Right cardiac atrium (tissue), 5 donors: ENCODE data around the gene DAG1. TPM values are rescaled to one million over a fixed set of nuclear protein-coding genes. Genes with fewer than 3 reads are reported as not detected.

Source experiments
- ATAC-seq, 2 donors: fragments of 200-7000 bp; cut with Tn5 transposase; one replicate each; pipeline versions ENCODE4 v1.8.0 to v1.9.1; 2020; ENCODE audit warnings: moderate library complexity in 2 of 2, mild to moderate bottlenecking in 1 of 2
- DNase-seq, 3 donors: peaks; one replicate each; pipeline ENCODE4 v3.0.0-alpha.2; 2020
- H3K27ac ChIP-seq: one replicate; pipeline ENCODE4 v1.5.1; 2013; ENCODE audit warnings: mild to moderate bottlenecking, low read length, control low read depth, moderate library complexity
- H3K27me3 ChIP-seq: one replicate; pipeline ENCODE4 v1.6.1; 2013; ENCODE audit not compliant: control insufficient read depth, insufficient read depth
- H3K4me1 ChIP-seq: one replicate; pipeline ENCODE4 v1.6.1; 2013; ENCODE audit warnings: low read length; ENCODE audit not compliant: control insufficient read depth, insufficient read depth
- H3K4me3 ChIP-seq: one replicate; pipeline ENCODE4 v1.5.1; 2013; ENCODE audit warnings: low read length, control low read depth
- H3K9me3 ChIP-seq: one replicate; pipeline ENCODE4 v1.6.1; 2013; ENCODE audit warnings: low read length; ENCODE audit not compliant: control insufficient read depth
- WGBS: extraction: QIAGEN DNeasy Blood & Tissue Kit; methylation state at CpG from one replicate; pipeline ENCODE4 v1.1.7; 2013; 5-methylcytosine and 5-hydroxymethylcytosine counted together
- intact Hi-C, 4 donors: fragments of 100-400 bp; cut with DNase I; formaldehyde crosslinking; loops; one replicate each; pipeline versions ENCODE4 v1.11.0 to v1.14.0; 2022 to 2023
- polyA plus RNA-seq: library from polyadenylated mRNA; stranded (reverse); fragments of 200-250 nt; gene quantifications from one replicate; pipeline ENCODE4 v1.2.3, GENCODE V29; 2013
- total RNA-seq, 4 donors: library from RNA; stranded (reverse); fragmentation: NEBNext Ultra II Directional; extraction: Animal tissue kit (Norgen Biotek cat#: 25700); gene quantifications; one replicate each; pipeline ENCODE4 v1.2.1, GENCODE V29; 2021
- donor health status: healthy with polysubstance abuse.
- donor health status: DM: no; HTN: yes; CAD: no.
- donor health status: DM: no; HTN: no; CAD: no.
- donor health status: DM: no; HTN: yes; CAD: no; lungs with severe emphysema.
- donor health status: DM: yes; HTN: yes; CAD: no.

The DAG1 gene
- total and polyA plus RNA-seq, 5 donors = 64.0 to 141 (median 120) TPM

DNA sequence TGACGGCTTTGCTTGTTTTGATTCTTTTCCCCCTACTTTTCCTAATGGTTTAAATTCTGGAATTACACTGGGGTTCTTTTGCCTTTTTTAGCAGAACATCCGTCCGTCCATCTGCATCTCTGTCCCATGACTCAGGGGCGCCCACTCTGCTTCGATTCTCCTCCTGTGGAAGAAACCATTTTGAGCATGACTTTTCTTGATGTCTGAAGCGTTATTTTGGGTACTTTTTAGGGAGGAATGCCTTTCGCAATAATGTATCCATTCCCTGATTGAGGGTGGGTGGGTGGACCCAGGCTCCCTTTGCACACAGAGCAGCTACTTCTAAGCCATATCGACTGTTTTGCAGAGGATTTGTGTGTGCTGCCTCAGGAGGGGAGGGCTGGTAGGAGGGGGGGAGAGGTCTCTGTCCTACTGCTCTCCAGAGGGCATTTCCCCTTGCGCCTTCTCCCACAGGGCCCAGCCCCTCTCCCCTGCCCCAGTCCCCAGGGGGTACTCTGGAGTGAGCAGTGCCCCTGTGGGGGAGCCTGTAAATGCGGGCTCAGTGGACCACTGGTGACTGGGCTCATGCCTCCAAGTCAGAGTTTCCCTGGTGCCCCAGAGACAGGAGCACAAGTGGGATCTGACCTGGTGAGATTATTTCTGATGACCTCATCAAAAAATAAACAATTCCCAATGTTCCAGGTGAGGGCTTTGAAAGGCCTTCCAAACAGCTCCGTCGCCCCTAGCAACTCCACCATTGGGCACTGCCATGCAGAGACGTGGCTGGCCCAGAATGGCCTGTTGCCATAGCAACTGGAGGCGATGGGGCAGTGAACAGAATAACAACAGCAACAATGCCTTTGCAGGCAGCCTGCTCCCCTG, 64.7 kb downstream of the DAG1 start:
- peaks cover 8% of the 10 kb centered on the region for H3K4me1 ChIP-seq
- WGBS = 82% methylated on average over 14 of the region's 14 CpGs
- H3K9me3 ChIP-seq = no peaks in the 10 kb centered on the region
- no peak overlapping the region for H3K4me3 ChIP-seq
- no peaks in the 10 kb centered on the region for H3K27me3 ChIP-seq
- DNase-seq = no peak
- no peak overlapping the region for H3K27ac ChIP-seq
- intact Hi-C loops = loop anchor here in 2 of 4 donors (5.0 kb wide), 1 partner anchor 137 kb away; the partner anchor contains the start of gene APEH (in 2 of the 2)
- no peak for ATAC-seq

DNA sequence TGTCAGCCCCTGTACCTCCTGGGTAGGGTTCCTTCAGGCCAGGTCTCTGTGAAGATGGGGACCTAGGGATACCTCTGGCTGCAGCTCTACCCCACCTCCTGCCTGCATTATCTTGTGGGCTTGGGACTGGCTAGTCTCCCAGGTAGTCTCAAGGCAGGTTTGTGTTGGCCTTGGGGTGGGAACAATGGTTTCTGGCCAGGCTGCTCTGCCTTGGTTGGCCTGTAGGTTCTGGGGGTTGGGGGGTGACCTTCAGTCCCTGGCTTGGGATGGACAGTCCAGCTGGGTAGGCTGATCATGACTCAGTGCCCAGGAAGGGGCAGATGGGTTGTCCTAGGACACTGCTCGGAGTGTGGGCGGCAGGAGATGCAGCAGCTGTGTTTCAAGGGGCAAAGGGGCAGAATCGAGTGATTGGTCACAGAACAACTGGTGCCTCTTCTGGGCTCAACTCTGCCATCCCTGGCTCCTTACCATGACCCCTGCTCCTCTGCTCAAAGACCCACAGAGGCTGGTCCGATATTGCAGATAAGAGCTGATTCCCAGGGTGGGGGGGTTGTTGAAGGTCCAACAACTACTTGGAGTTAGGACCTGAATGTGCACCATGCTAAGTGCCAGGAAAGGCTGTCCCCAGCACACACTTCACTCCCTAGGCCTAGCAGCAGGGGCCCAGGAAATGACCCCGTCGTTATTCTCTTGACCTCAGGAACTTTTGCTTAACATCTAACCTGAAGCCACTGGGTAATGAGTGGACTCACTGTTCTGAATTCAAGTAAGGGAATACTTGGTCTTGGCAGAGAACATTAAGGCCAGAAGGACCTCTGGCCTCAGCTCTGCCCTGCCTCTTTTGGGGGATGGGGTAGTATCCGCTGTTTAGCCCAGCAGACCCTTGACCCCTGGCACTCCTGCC, 66.2 kb downstream of the DAG1 start:
- Histone ChIP-seq H3K4me3 (no peak overlapping the region), H3K27me3 (no peaks in the 10 kb centered on the region), H3K9me3 (no peaks in the 10 kb centered on the region), H3K4me1 (peaks cover 6% of the 10 kb centered on the region), H3K27ac (no peak overlapping the region)
- WGBS = 64% methylated on average over 7 of the region's 7 CpGs
- ATAC-seq (no peak), DNase-seq (no peak)
- intact Hi-C loops = loop anchor here in 2 of 4 donors (5.0 kb wide), 1 partner anchor 136 kb away; the partner anchor contains the start of gene APEH (in 2 of the 2)

GRCh38 chr3:49536875-49537533, 66.9 kb downstream of the DAG1 start:
- intact Hi-C loops = loop anchor here in 2 of 4 donors (5.0 kb wide), 1 partner anchor 135 kb away; the partner anchor contains the start of gene APEH (in 2 of the 2)
- ATAC-seq = no peak
- no peaks in the 10 kb centered on the region for H3K9me3 ChIP-seq
- DNase-seq = no peak
- H3K27me3 ChIP-seq = no peaks in the 10 kb centered on the region
- H3K4me1 ChIP-seq = peaks cover 6% of the 10 kb centered on the region
- no peak overlapping the region for H3K4me3 ChIP-seq
- H3K27ac ChIP-seq = no peak overlapping the region
- WGBS = 85% methylated on average over 16 of the region's 16 CpGs

DNA sequence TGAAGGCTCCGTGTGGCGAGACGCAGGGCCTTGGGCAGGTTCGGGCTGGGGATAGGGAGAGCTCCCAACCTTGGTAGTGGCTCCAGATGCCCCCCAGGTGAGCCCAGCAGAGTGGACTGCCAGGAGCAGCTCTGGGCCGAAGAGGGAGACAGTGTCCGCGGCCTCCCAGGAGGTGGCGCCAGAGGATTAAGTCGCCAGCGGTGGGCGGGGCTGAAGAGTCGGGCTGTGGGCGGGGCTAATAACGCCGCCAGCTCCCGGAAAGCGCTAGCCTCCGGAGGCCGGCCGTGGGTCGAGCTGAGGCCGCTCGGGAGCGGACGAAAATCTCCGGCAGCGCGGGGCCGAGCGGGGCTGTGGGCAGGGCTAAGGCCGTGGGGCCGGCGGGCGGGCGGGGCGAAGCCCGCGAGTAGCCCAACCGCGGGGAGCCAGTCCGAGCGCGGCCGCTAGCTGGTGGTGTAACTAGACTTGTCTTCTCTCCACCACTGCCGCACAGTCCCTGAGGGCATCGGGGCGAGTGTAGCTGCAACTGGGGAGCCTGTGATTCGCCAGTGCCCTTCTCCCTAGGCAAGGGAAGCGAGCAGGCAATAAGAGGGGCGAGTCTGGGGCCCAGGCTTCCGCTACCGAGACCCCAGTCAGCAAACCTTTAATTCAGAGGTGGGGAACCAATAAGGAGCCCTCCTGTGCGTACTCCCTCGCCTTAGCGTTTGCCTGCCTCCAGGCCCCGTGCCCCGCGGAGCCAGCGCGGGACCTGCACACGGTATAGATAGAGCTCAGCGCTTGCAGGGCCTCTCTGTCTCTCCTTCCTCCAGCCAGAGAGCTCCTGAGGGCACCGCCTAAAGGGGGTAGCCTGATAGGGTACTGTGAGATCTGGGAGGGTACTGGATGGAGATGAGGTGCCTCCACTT, 69.8 kb downstream of the DAG1 start:
- intact Hi-C loops = loop anchor here (2.0 to 5.0 kb wide), 2 partner anchors 131 to 132 kb away; partner anchors contain the start of gene APEH (in 3 of the 4)
- peak overlapping the region; percentile 46 for H3K4me3 ChIP-seq
- peaks cover 6% of the 10 kb centered on the region for H3K4me1 ChIP-seq
- H3K27me3 ChIP-seq = no peaks in the 10 kb centered on the region
- DNase-seq = peak; percentile 95 to 98 (median 97)
- peak overlapping the region; percentile 89 for H3K27ac ChIP-seq
- peak; percentile 98 to 99 for ATAC-seq
- H3K9me3 ChIP-seq = no peaks in the 10 kb centered on the region
- under 1% methylated on average over 63 of the region's 63 CpGs for WGBS

DNA sequence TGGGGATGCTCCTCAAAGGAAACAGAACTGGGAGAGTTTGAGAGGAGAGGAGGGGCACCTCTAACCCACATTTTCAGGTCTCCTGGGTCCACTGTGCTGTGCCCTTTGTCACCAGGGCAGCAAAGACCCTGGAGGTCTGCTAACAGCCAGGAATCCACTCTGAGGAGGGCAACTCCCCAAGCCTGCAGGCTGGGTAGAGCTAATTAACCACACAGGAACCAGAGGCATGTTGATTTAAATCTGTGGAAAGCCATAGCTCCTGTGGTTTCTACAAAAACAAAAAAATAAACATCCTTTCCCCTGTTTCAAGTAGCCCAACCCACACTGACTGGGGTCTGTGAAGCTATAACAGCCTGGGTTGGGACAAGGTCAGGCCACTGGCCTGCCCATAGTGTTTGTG, 82.0 kb downstream of the DAG1 start:
- no peaks in the 10 kb centered on the region for H3K9me3 ChIP-seq
- intact Hi-C loops = no loop called here
- no peaks in the 10 kb centered on the region for H3K27me3 ChIP-seq
- no peak for ATAC-seq
- no peak overlapping the region for H3K4me3 ChIP-seq
- DNase-seq = no peak
- H3K27ac ChIP-seq = no peak overlapping the region
- H3K4me1 ChIP-seq = peaks cover 6% of the 10 kb centered on the region

DNA sequence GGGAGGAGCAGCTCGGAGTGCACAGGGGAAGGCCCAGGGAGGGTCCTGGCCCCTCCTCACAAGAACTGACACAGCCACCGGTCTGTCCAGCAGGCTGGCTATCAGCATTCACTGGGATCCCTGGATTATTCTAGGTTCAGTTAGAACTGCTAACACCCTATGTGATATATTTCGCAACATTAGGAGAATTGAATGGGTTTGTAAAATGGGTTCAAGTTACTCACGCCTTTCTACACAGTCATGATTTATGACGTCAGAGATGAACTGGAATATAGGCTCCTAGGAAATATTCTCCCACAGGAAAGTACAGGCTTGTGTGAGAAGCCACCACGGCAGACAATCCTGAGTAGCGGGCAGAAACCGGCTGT, 83.2 kb downstream of the DAG1 start:
- intact Hi-C loops = no loop called here
- no peak for ATAC-seq

DNA sequence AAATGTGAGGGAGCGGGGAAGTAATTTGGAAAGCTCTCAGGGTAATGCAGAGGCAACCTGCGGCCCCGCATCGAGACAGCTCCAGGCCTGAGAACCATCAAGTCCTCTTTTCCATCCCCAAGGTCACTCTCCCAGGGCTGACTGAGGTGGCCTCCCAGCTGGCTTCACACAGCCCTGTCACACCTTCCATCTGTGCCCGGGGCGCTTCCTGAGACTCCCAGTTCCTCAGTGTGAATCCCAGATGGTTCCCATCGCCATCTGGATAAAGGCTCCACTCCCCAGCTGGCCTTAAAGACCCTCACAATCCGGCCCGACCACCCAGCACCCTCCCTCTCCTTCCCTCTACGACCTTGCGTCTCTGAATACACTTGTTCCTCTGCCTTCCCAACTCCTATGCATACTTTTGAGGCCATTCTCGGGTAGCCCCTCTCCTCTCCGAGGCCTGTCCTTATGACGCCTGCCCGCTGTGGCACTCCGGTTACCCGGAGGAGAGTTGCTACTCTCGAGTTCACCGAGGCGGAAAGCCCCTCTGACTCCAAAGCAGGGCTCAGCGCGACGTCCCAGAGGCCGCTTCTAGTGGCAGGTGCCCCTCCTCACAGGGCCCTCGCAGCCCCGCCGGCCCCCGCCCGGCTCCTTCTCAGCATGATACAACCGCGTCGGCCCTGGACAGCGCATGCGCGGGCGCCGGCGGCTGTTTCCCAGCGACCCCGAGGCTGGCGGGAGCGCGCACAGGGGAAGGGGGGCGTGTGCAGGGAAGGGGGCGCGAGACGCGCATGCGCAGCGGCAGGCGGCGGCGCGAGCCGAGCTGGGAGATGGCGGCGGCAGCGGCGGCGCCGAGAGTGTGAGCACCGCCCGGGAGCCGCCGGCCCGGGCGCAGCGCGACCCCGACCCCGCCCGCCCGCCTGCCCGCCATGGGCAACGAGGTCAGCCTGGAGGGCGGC, 83.9 kb downstream of the DAG1 start, which contains the start of gene BSN:
Gene BSN (plus strand): TSS at position 786 of the 941 bp plus-strand sequence. CDS start 126 bp downstream, at position 912.
- H3K9me3 ChIP-seq = no peaks in the 10 kb centered on the region
- H3K27me3 ChIP-seq = no peaks in the 10 kb centered on the region
- peak; percentile 95 to 98 (median 97) for DNase-seq
- intact Hi-C loops = no loop called here
- H3K4me3 ChIP-seq = peak within 1 kb of the TSS; percentile 58
- H3K4me1 ChIP-seq = peaks cover 6% of the 10 kb centered on the region
- H3K27ac ChIP-seq = peak within 1 kb of the TSS; percentile 68
- ATAC-seq = peak; percentile 96 to 98
- WGBS = 3% methylated on average over 76 of the region's 76 CpGs

More for the DNA sequence above, 83.2 kb downstream of the DAG1 start:
- Histone ChIP-seq H3K27me3 (no peaks in the 10 kb centered on the region), H3K4me1 (peaks cover 6% of the 10 kb centered on the region), H3K27ac (peak overlapping the region; percentile 68), H3K4me3 (peak overlapping the region; percentile 58), H3K9me3 (no peaks in the 10 kb centered on the region)
- WGBS = 47% methylated on average over 8 of the region's 8 CpGs
- peak in 1 of 3 donors; percentile 39 for DNase-seq

GRCh38 chr3:49554633-49555265, 84.7 kb downstream of the DAG1 start:
- peak in 1 of 3 donors; percentile 42 for DNase-seq
- H3K9me3 ChIP-seq = no peaks in the 10 kb centered on the region
- peaks cover 6% of the 10 kb centered on the region for H3K4me1 ChIP-seq
- intact Hi-C loops = loop anchor here in 1 of 4 donors (5.0 kb wide), 1 partner anchor 108 kb away; no protein-coding TSS in a partner anchor
- whole genome bisulfite sequencing = under 1% methylated on average over 66 of the region's 66 CpGs
- peak overlapping the region; percentile 58 for H3K4me3 ChIP-seq
- no peaks in the 10 kb centered on the region for H3K27me3 ChIP-seq
- no peak overlapping the region for H3K27ac ChIP-seq
- peak; percentile 62 to 72 for ATAC-seq
